WTC11 (cell line): ENCODE measurements around the gene ERC2.

ENCODE experiments used
- CREM ChIP-seq: sonication (generic); formaldehyde crosslinking; IDR thresholded peaks from 2 replicates; pipeline ENCODE4 v1.8.1; 2022; ENCODE audit warnings: mild to moderate bottlenecking, missing genetic modification reagents, moderate library complexity
- CTCF ChIP-seq: fragments of 200-600 bp; IDR thresholded peaks from 2 replicates; pipeline ENCODE4 v1.8.0; 2022; ENCODE audit warnings: antibody characterized with exemption
- ELF4 ChIP-seq: sonication (generic); formaldehyde crosslinking; IDR thresholded peaks from 2 replicates; pipeline ENCODE4 v1.8.1; 2022; ENCODE audit warnings: low read depth, mild to moderate bottlenecking, moderate library complexity, missing genetic modification reagents
- JUN ChIP-seq: sonication (generic); formaldehyde crosslinking; IDR thresholded peaks from 2 replicates; pipeline ENCODE4 v1.8.0; 2023; ENCODE audit warnings: mild to moderate bottlenecking, missing genetic modification reagents
- TEAD4 ChIP-seq: sonication (generic); formaldehyde crosslinking; IDR thresholded peaks from 2 replicates; pipeline ENCODE4 v1.8.0; 2022; ENCODE audit warnings: mild to moderate bottlenecking, missing genetic modification reagents
- ZBTB43 ChIP-seq: sonication (generic); formaldehyde crosslinking; IDR thresholded peaks from 2 replicates; pipeline ENCODE4 v1.8.1; 2023; ENCODE audit warnings: mild to moderate bottlenecking, missing genetic modification reagents
- TF ChIP-seq, protein P1 (sequence below): sonication (generic); formaldehyde crosslinking; conservative IDR thresholded peaks from 2 replicates; pipeline ENCODE4 v1.8.1; 2022; ENCODE audit warnings: mild to moderate bottlenecking, missing genetic modification reagents

DNA sequence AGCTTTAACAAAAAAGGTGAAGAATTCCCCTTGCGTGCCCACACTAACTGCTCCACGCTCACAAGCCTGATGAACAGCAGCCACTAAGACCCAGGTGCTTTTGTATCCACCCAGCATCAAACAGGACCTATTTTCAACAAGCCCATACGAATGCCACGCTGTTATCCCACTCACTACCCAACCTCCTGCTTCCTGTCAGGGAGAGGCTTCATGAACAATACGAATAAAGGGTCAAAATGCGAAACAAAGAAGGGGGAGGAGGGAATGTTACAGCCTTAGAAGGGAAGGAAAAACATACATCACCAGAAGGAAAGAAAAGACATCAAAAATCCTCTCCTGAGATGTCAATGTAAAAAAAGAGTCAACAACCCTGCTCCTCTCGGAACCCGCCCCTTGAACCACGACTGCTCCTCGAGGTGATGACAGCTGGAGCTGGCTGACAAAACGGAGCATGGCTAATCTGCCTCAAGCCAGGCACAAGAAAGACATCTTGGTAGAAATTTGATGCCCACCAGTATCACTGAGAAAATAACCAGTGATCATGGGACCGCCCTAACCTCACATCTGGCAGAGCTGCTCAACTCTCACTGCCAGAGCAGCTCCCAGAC, 9.7 kb downstream of the ERC2 start:
- TF ChIP-seq, protein P1, sequence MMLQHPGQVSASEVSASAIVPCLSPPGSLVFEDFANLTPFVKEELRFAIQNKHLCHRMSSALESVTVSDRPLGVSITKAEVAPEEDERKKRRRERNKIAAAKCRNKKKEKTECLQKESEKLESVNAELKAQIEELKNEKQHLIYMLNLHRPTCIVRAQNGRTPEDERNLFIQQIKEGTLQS (CRISPR knock-in tag), result no peak
- TF ChIP-seq ZBTB43 (CRISPR knock-in tag) (no peak), ELF4 (no peak), CREM (CRISPR knock-in tag) (no peak), JUN (CRISPR knock-in tag) (no peak), CTCF (no peak), TEAD4 (no peak)
